ENCODE results near the gene EPB41L2.

GRCh38 chr6:130810307-130811030 lies 252.6 kb downstream of the EPB41L2 start:
- TF ChIP-seq EZH2phosphoT487 (IDR thresholded peaks at IDR 0.05; ENCODE audit: unreplicated experiment): no peak
- no peak for TF ChIP-seq CTCF (conservative IDR thresholded peaks at IDR 0.05; ENCODE audit: low read depth in 2 of 2)
- TF ChIP-seq CREB1 (CRISPR knock-in tag; IDR thresholded peaks at IDR 0.05; ENCODE audit: low read depth): no peak
- no peak for TF ChIP-seq POLR2AphosphoS5 (IDR thresholded peaks at IDR 0.05; ENCODE audit: low read depth)
- TF ChIP-seq REST (IDR thresholded peaks at IDR 0.05; ENCODE audit: unreplicated experiment): no peak
- TF ChIP-seq, protein P1, sequence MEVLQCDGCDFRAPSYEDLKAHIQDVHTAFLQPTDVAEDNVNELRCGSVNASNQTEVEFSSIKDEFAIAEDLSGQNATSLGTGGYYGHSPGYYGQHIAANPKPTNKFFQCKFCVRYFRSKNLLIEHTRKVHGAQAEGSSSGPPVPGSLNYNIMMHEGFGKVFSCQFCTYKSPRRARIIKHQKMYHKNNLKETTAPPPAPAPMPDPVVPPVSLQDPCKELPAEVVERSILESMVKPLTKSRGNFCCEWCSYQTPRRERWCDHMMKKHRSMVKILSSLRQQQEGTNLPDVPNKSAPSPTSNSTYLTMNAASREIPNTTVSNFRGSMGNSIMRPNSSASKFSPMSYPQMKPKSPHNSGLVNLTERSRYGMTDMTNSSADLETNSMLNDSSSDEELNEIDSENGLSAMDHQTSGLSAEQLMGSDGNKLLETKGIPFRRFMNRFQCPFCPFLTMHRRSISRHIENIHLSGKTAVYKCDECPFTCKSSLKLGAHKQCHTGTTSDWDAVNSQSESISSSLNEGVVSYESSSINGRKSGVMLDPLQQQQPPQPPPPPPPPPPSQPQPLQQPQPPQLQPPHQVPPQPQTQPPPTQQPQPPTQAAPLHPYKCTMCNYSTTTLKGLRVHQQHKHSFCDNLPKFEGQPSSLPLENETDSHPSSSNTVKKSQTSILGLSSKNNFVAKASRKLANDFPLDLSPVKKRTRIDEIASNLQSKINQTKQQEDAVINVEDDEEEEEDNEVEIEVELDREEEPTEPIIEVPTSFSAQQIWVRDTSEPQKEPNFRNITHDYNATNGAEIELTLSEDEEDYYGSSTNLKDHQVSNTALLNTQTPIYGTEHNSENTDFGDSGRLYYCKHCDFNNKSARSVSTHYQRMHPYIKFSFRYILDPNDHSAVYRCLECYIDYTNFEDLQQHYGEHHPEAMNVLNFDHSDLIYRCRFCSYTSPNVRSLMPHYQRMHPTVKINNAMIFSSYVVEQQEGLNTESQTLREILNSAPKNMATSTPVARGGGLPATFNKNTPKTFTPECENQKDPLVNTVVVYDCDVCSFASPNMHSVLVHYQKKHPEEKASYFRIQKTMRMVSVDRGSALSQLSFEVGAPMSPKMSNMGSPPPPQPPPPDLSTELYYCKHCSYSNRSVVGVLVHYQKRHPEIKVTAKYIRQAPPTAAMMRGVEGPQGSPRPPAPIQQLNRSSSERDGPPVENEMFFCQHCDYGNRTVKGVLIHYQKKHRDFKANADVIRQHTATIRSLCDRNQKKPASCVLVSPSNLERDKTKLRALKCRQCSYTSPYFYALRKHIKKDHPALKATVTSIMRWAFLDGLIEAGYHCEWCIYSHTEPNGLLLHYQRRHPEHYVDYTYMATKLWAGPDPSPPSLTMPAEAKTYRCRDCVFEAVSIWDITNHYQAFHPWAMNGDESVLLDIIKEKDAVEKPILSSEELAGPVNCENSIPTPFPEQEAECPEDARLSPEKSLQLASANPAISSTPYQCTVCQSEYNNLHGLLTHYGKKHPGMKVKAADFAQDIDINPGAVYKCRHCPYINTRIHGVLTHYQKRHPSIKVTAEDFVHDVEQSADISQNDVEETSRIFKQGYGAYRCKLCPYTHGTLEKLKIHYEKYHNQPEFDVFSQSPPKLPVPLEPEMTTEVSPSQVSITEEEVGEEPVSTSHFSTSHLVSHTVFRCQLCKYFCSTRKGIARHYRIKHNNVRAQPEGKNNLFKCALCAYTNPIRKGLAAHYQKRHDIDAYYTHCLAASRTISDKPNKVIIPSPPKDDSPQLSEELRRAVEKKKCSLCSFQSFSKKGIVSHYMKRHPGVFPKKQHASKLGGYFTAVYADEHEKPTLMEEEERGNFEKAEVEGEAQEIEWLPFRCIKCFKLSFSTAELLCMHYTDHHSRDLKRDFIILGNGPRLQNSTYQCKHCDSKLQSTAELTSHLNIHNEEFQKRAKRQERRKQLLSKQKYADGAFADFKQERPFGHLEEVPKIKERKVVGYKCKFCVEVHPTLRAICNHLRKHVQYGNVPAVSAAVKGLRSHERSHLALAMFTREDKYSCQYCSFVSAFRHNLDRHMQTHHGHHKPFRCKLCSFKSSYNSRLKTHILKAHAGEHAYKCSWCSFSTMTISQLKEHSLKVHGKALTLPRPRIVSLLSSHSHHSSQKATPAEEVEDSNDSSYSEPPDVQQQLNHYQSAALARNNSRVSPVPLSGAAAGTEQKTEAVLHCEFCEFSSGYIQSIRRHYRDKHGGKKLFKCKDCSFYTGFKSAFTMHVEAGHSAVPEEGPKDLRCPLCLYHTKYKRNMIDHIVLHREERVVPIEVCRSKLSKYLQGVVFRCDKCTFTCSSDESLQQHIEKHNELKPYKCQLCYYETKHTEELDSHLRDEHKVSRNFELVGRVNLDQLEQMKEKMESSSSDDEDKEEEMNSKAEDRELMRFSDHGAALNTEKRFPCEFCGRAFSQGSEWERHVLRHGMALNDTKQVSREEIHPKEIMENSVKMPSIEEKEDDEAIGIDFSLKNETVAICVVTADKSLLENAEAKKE (CRISPR knock-in tag; IDR thresholded peaks at IDR 0.05): no peak
- no peak for TF ChIP-seq EZH2 (IDR thresholded peaks at IDR 0.05; ENCODE audit: low read depth, unreplicated experiment)
- TF ChIP-seq JUNB (IDR thresholded peaks at IDR 0.05; ENCODE audit: unreplicated experiment): no peak
- TF ChIP-seq ZNF114 (CRISPR knock-in tag; IDR thresholded peaks at IDR 0.05): no peak
- TF ChIP-seq ZNF331 (CRISPR knock-in tag; IDR thresholded peaks at IDR 0.05; ENCODE audit: low read depth): no peak
- TF ChIP-seq, protein P2, sequence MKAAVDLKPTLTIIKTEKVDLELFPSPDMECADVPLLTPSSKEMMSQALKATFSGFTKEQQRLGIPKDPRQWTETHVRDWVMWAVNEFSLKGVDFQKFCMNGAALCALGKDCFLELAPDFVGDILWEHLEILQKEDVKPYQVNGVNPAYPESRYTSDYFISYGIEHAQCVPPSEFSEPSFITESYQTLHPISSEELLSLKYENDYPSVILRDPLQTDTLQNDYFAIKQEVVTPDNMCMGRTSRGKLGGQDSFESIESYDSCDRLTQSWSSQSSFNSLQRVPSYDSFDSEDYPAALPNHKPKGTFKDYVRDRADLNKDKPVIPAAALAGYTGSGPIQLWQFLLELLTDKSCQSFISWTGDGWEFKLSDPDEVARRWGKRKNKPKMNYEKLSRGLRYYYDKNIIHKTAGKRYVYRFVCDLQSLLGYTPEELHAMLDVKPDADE (IDR thresholded peaks at IDR 0.05): no peak
- TF ChIP-seq NANOG (IDR thresholded peaks at IDR 0.05; ENCODE audit: borderline replicate concordance): no peak
- no peak for TF ChIP-seq STAT1 (IDR thresholded peaks at IDR 0.05; ENCODE audit: unreplicated experiment)

All from GM23338 (cell line).